NK-92 (cell line): ENCODE measurements around the gene GIT1.

ENCODE experiments used
- DNase-seq: peaks from one replicate; lab custom pipeline; 2025; ENCODE audit not compliant: unreplicated experiment; lab: John Stamatoyannopoulos, UW

GIT1 gene

GRCh38 chr17:29594519-29595090, 5.2 kb upstream of the GIT1 start:
- DNase-seq = no peak

- DNase-seq = no peak
These were observed 4.4 kb upstream of the GIT1 start for GRCh38 chr17:29593591-29594518.

- DNase-seq = no peak
These were observed 3.6 kb upstream of the GIT1 start, which contains the start of gene ANKRD13B for GRCh38 chr17:29592850-29593551. Gene ANKRD13B, plus strand, starts transcription at chr17:29593132. Its CDS starts 490 bp downstream, at chr17:29593622.

- DNase-seq = no peak
These were observed 2.5 kb upstream of the GIT1 start for GRCh38 chr17:29591737-29592608.

- no peak for DNase-seq
These were observed 1.8 kb upstream of the GIT1 start for GRCh38 chr17:29591146-29591736.

GRCh38 chr17:29590411-29591145, 1.1 kb upstream of the GIT1 start:
- no peak for DNase-seq

GRCh38 chr17:29588562-29589411, 661 bp downstream of the GIT1 start:
- DNase-seq = no peak

- no peak for DNase-seq
These were observed 1.4 kb downstream of the GIT1 start for GRCh38 chr17:29588017-29588561.

- DNase-seq = no peak
These were observed 1.9 kb downstream of the GIT1 start for GRCh38 chr17:29587591-29587990.

- DNase-seq = no peak
These were observed 2.6 kb downstream of the GIT1 start for GRCh38 chr17:29586676-29587469.

GRCh38 chr17:29585080-29585751, 4.2 kb downstream of the GIT1 start:
- no peak for DNase-seq

- DNase-seq = no peak
These were observed 4.9 kb downstream of the GIT1 start for GRCh38 chr17:29584452-29585079.

- DNase-seq = no peak
These were observed 5.9 kb downstream of the GIT1 start for GRCh38 chr17:29583324-29584248.

GRCh38 chr17:29582772-29583171, 6.7 kb downstream of the GIT1 start:
- no peak for DNase-seq

- DNase-seq = no peak
These were observed 7.1 kb downstream of the GIT1 start for GRCh38 chr17:29582254-29582765.
